GM21529 (cell line): Measurements from ENCODE around the gene SEL1L.
"Not testable (repeated sequence)": the region's sequence is repeated elsewhere in the genome, so short reads cannot be mapped to it uniquely, and the experiment has no call there.

Source experiments
- ATAC-seq: cut with Tn5 transposase; IDR thresholded peaks from one replicate; pipeline ENCODE4 v1.9.1; 2021; ENCODE audit not compliant: unreplicated experiment

The SEL1L gene

DNA sequence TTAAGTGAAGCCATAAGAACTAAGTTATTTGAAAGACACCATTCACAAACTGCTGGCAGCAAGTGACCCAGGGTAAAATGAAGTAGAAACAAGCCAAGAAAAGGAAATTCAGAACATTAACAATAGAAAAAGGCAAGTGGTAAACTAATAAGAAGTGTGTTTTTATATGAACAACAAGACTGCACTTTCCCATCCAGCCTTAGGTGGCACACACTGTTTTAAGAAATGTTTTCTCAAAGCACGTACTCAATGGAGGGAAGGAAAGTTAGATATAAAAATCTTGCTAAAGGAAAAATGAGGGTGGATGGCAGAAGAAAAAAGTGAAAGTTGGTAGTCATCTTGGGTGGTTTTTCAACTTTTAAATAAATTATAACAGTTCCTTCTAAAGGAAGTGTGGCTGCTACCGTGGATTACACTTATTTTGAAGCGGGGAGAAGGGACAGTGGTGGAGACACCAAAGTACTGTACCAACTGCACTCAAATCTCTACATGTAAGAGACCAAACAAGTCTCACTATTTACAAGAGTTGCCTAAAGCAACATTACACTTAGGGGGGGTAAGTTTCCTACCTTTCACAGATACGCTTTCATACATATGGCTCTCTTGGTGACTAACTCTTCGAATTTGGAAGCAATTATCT is 58.8 kb downstream of the SEL1L start:
- ATAC-seq = no peak

DNA sequence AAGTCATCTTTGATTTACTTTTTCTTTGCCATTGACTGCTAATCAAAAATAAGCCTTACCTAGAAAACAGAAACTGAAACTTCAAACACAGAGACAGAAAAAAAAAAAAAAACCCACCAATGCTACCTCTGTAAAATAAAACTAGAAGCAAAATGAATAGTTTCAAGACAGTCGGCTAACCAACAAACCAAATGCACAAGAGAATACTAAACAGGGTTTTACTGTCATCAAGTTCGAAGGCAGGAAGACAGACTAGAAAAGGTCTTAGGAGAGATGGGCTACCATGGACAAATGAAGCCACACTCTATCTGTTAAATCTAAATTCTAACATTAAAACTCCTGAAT is 59.5 kb downstream of the SEL1L start:
- peak; percentile 59 for ATAC-seq

DNA sequence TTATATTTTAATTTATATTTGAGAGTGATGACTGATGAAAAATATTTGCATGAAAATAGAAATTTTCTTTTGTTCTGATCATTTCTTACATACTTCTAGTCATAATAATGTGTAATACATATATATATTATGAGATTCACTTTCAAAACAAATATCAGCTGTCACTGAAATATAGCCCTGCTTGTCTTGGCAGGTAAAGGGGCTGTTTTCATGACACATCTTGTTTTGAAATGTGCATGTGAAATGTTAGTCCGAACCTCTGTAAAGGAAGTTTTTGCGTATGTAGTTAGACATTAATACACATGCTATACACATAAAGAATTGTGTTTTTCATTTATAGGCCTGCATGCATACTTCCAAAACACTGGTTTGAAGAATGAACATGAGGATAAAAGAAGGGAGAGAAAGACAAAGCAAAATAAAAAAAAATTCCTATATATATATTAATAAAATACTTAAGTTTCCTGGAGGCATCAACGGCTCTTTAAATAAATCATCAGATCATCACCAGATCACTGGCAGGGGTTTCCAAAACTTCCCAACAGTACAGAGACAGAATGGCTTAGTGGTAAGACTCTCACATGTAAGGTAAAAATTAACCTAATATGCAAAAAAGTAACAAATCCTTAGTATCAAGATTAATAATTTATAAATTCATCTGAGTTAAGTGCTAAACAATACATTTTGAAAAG is 60.1 kb downstream of the SEL1L start:
- peak; percentile 28 for ATAC-seq

DNA sequence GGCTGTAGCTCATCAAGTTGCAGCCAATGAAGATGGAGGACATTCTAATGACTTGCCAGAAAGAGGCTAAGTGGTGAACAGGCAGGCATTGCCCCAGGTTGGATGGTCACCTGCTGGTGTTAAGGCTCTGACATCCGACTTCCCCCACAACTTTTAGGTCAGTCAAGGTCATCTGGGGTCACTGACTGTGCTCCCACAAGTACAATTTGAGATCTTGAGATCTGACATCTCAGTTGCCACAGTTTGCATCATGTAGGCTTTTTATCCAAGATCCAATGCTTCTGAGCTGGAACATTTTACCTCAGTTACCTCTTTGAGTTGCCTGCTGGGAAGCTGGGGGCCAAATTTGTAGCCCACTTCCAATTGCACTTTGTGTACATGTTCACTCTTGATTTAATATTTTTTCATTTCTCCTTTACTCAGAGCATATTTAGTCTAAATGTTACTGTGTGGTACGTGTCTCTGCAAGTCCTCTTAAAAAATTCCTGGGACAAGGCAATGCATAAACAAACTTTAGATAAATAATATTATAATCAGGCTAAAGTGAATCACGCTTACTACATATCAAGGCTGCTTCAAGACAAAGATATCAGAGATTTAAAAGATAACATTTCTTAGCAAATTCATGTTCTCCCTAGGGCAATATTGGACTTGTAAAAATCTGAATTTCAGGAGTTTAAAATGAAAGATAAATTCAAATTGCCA is 61.4 kb downstream of the SEL1L start:
- no peak for ATAC-seq

DNA sequence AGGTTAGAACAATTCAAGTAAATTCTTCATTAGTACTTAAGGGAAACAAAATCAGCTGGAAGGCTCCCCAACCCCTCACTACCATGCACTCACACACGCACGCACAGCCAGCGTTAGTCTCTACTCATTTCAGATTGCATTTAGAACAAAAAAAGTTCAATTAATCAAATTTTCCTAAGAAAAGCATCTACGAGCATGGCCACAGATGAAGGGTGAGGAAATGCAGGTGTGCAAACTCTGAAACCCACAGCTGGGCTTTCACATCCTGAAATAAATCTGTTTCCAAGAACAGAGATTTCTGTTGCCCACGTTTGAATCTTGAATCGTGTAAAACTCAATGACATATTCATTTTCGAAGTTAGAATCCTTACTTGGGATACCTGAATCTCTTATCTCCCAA is 62.6 kb downstream of the SEL1L start:
- peak; percentile 38 for ATAC-seq

DNA sequence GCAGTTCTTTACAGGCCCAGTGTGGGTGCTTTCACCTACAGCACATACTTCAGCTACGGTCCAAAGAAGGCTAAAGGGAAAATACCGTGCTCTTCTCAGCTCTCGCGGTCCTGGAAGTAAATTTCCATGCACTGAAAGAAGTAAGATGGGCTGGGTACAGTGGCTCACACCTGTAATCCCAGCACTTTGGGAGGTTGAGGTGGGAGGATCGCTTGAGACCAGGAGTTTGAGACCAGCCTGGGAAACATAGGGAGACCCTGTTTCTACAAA is 63.2 kb downstream of the SEL1L start:
- ATAC-seq = peak; percentile 37

DNA sequence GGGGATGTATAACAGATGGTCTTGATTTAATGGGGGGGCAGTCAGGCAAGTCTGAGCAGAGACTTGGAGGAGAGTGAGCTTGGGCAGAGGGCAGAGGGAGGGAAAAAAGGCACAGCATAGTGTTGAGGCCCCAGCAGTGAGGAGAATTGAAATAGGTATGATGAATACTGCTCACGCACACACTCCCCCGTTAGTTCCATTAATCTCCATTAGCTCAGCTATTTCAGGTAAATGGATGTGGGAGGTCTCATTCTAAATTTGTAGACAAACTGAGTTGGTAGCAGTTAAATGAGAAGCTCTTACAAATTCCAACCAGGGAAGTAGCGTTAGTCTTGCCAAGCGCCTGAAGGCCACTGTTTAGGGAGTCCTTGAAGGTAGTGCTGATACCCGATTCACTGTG is 66.8 kb downstream of the SEL1L start:
- no peak for ATAC-seq

DNA sequence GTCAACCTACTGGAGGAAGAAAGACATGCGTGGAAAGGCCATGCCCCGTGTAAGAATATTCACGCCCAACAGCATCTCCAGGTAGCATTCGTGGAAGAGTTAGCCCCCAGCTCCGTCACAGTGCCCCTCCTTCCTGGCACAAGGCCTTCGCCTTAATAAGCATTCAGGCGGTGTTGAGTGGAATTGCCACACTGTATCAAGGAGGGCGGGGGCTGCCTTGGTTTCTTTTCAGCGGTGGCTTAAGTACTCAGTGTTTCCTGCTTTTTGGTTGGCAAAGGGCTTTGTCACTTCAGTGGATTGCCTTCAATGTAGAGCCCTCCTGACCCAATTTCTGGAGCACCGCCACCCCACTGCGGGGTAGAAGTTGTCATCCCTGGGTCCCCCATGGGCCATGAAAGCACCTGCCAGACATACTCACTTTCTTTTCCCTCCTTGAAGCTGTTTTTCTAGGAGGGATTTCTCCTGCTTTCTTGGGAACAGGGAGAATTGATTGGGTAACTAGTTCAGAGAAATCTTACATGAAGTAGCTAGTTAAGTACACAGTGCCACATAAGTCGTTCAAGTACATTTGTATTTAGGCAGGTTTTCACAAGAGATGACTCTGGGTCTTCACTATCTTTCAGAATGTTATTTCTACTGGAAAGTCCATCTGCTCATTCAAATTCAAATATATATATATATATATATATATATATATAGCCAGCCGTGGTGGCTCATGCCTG is 68.0 kb downstream of the SEL1L start:
- no peak for ATAC-seq

DNA sequence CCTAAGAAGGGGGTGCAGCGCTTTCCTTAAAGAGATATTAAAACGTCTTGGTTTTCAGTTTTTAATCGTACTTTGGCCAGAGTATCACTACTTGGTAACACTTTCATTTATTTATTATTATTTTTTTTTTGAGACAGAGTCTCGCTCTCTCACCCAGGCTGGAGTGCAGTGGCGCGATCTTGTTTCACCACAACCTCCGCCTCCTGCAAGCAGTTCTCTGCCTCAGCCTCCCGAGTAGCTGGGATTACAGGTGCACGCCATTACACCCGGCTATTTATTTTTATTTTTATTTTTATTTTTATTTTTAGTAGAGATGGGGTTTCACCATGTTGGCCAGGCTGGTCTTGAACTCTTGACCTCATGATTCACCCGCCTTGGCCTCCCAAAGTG is 68.7 kb downstream of the SEL1L start:
- not testable (repeated sequence) for ATAC-seq

DNA sequence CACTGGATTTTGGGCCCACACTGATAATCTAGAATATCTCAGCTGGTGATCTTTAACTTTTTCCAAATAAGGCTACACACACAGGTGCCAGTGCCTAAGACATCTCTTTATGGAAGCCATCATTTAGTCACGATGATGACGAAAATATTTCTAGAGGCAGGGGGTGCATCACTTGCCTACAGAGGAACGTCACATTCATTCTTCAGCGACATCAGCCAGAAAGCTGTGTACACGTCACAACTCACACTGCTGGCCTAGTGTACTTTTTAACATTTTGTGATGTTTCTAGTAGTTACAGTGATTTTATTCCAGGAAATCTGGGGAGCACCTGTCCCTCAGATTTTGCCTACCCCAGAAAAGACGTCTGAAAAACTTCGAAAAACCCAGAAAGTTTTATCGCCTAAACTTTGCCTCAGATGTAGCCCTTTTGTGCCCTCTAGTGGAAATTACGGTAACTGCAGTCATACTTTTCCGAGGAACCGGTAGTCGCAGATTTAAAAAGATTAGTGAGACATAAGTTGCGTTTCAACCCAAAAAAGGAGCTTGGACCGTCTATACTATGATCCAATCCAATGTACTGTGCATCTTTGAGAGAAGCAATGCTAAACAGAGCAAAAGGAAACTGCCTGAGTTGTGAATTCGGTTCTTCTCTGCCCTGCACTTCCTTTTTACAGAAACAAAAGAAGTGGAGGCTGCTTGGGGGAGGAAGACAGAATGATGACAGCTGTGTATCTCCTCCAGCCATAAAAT is 69.2 kb downstream of the SEL1L start:
- peak; percentile 75 for ATAC-seq

DNA sequence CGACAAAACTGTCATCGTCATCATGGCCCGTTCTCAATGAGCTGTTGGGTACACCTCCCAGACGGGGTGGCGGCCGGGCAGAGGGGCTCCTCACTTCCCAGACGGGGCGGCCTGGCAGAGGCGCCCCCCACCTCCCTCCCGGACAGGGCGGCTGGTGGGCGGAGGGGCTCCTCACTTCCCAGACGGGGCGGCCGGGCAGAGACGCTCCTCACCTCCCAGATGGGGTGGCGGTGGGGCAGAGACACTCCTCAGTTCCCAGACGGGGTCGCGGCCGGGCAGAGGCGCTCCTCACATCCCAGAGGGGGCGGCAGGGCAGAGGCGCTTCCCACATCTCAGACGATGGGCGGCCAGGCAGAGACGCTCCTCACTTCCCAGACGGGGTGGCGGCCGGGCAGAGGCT is 71.3 kb downstream of the SEL1L start:
- ATAC-seq = not testable (repeated sequence)

DNA sequence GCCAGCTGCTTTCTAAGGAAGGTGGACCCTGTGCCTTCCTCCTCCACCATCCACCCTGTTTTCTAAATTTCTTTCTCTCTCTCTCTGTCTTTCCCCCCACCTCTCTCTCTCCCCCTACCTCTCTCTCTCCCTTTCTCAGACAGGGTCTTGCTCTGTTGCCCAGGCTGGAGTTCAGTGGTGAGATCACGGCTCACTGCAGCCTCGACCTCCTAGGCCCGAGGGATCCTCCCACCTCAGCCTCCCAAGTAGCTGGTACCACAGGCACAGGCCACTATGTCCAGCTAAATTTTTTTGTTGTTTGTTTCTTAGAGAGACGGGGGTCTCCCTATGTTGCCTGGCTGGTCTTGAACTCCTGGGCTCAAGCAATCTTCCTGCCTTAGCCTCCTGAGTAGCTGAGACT is 73.7 kb downstream of the SEL1L start:
- no peak for ATAC-seq

DNA sequence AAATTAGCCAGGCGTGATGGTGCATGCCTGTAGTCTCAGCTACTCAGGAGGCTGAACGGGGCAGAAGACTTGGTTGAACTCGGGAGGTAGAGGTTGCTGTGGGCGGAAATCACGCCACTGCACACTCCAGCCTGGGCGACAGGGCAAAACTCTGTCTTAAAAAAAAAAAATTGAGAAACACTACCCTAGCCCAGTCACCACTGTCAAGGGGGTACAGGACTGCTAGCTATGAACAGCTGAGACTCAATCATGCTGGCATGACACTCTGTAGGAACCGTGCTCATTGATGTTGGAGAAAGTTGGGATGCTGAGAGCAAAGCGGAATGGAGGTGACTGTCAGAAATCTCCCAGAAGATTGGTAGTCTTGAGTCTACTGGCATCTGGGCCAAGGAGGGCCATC is 75.3 kb downstream of the SEL1L start:
- ATAC-seq = no peak

DNA sequence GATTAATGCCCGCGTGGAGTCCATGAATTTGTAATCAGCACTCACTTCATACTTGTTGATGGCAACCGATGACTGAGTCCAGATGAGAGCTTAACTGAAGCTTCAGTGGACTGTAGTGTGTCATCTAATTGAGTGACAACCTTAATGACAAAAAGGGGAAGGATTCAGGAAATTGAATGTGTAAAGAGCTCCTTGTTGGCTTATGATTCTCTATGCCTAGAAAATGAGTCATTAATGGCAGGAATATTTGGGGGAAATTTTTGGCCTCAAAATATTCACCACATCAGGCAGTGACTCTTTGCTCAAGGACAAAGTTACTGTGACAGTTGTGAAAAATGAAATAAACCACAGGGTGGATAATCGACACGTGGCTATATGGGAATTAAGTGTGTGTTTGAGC is 78.3 kb downstream of the SEL1L start:
- peak; percentile 24 for ATAC-seq

DNA sequence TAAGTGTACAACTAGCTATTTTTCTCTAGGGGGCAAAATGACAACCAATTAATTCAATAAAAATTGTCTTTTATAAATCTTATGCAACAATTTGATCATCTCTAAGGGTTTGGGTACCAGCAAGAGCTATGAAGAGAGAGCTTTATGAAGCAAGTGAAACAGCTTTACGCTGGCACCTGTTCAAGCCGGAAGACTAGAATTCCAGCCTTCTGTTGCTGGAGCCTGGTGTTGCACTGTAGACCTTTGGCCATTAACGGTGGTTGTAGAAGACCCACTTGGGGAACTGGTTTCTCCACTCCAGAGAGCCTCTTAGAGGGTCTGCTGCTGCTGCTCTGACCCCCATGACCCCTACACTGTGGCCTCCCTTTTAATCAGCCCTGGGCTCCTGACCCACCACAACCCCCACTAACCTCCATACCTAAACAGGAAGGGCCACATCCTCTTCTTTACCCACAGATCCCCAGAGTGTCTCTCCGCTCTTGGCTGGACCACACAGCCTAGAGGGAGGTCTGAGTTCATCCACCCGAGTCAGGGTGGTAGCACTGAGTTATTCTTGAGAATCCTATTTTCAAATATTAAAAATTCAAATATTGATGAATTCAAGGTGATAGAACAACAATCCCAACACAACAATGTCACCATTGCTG is 79.0 kb downstream of the SEL1L start:
- ATAC-seq = peak; percentile 74

DNA sequence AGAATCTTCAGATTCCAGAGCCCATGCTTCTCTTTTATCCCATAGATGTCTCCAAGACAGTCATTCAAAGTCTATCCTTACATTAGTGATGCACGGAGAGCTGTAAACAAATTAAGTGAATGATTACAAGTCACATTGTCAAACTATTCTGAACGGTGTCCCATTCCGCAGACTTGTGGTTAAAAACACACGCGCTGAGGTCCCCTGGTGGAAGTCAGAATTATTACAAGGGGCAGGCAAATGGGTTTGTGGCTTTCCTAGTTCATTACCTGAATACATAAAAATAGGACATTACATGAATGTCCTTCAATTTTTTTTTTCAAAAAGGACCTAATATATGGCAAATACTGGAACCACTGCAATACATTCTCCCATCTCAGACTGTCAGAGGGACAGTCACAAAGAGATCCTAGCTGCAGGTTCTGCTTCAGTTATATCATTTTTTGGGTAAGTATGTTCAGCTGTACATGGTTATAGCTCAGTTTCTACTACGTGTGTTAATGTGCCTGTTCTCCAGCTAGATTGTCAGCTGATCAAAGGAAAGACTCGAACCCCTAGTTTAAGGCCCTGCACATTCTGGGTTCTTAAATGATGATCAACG is 80.4 kb downstream of the SEL1L start:
- peak; percentile 59 for ATAC-seq

DNA sequence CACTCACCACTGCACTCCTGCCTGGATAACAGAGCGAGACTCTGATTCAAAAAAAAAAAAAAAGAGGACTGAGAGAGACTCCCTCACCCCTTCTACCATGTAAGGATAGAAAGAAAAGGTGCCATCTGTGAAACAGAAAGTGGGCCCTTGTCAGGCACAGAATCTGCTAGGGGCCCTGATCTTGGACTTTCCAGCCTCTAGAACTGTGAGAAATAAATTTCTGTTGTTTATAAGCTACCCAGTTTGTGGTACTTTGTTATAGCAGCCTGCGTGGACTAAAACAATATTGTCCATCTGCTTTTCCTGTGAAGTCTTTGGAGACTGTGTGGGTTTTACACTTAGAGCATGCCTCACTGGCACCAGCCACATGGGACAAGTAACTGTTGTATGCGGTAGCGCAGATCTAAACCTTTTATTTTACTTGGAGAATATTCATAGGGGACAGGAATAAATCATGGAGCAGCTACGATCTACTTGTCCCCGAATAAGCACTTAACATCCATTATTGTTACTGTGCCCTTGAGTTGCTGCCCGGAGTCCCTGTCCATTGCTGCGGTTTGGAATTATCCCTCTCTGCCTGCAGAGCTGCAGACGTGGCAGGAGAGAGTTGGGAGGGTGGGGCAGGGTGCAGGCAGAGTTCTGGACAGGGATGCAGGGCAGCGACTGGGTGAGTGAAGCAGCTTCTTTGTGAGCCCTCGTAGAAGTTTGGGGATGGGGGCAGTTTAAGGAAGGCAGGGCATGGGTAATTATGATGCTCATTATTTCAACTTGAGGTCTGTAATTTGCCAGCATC is 81.1 kb downstream of the SEL1L start:
- no peak for ATAC-seq

DNA sequence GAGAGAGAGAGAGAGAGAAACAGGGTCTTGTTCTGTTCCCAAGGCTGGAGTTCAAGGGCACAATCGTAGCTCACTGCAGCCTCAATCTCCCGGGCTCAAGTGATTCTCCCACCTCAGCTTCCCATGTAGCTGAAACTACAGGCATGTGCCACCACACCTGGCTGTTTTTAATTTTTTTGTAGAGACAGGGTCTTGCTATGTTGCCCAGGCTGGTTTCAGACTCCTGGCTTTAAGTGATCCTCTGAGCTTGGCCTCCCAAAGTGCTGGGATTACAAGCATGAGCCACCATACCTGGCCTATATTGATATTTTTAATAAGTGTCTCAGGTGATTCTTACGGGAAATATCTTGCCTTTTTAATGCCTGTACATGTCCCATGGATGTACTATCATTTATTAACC is 82.7 kb downstream of the SEL1L start:
- ATAC-seq = no peak

DNA sequence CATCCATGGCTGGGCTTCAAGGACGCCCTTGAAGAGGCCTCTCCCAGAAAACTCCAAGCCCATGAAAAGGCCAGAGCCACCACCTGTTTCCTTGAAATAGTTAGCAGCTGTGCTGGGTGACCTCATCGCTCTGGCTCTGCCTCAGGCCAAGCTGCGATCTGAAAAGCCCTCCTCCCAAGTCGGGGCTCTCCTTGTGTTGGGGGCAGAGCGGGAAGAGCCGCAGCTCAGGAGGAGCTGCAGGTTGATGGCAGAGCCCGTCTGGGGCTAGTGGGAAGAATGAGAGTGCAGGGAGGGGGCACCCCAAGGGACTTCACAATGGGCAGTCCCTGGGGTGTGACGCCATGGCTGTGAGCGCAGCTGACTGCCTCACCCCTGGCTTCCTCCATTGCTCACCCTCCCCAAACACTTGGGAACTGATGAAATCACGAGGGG is 83.5 kb downstream of the SEL1L start:
- no peak for ATAC-seq

DNA sequence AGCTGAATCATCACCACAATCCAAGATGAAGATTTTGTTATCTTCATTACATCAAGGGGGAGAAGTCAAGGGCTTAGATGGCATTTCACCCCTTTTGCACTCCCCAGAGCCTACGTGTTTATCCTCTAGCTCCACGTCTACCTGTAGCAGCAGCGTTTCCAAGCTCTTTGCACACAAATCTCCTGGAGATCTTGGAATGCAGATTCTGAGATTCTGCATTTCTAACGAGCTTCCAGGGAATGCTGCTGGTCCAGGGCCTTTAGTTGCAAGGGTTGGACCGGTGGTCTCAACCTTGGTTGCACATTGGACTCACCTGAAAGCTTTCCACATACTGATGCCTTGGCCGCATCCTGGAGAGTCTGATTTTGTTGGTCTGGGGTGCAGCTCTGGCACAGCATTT is 84.1 kb downstream of the SEL1L start:
- ATAC-seq = no peak
